Stimulated activated CD4-positive, alpha-beta T cell treated with anti-CD3 and anti-CD28 coated beads, Interleukin-1b, Interleukin-23, amount 100 ng/mL, for 1 hour (primary cell): ENCODE measurements around the gene MORN1.

Experiments used
- DNase-seq, 2 donors: peaks; one replicate each; pipeline ENCODE4 v3.0.0-alpha.2; 2020; ENCODE audit warnings: low read depth in 2 of 2

Gene MORN1

DNA sequence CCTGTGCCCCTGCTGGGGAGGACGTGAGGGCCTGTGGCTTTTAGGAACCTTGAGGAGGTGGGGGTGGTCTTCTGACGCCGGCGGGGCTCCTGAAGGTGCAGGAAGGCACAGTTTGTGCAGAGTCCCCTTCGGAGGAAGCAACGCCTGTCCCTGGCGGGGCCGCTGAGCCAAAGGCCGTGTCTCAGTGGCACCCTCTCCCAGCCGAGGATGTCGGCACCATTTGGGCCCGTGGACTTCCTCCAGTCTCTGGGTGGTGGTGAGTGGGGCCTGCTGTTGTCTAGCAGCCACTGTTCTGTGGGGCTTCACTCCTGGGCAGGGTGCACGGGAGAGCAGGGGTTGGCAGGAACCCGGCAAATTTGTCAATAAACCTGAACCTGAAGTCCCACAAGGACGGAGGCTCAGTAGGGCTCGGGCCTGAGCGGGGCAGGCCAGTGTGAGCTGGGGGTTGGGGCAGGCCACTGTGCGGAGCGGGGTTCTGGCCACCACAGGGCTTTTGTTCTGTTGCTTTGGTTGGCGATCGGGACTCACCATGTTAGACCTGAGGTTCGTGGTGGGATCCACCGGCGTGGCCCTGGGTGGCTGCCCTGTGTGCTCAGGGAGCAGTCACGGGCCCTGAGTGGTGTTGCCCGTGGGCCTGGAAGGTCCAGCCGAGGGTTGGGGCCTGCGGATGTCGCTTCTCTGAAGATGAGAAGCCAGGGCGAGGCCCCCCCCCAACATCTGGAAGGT, 98.5 kb downstream of the MORN1 start:
- DNase-seq = no peak

DNA sequence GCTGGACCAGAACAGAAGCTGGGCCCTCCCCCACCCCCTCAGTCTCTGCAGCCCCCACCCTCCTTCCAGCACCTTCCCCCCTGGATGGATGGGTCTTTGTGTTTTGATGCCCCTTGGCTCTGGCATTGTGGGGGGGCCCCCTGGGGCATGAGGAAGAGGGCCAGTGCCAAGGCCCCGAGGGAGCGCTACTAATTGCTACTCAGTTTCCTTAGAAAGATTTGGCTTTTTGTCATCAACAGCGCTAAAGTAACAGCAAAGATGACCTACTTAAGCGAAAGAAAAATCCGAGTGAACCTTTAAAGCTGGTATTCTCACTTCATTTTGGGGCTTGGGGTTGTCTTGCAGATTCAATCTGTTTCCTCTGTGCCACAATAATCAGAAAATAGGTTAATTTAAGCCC, 99.8 kb downstream of the MORN1 start:
- no peak for DNase-seq

DNA sequence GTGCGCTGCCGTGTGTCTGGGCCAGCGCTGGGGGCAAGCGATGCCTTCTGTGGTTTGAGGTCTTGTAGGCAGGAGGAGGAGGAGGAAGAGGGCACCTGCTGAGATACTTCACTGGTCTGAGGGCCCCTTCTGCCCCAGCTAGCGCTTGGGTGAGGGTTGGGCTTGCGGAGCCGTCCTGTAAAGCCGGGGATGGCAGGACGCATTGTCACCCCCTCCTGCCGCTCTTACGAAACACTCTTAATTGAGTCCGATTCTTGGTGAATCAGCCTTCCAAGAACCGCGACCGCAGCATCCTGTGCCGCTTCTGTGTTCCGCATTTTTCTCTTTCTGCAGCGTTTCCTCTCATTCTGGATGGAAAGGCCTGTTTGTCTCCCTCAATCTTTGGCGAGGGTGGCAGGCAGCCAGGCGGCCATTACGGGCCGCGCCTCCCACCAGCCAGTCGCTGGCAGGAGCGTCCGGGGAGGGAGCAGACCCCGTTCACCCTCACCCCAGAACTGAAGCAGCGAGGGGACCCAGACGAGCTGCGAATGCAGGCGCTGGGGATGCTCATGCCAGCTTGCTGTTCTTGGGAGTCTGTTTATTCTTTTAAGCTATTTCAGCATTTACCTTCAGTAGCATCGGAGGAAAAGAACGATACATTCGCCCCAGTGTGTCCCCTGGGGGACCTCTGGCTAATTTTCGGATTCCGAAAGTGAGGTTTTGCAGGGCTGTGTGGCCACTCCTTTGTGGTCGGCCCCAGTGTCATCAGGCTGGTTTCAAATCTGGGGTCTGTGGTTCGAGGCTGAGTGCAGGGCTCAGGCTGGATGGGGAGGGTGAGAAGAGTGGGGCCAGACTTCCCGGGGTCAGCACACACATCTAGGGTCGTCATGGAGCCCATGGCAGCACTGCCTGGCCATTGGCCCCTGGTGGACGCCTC, 100.5 kb downstream of the MORN1 start:
- DNase-seq = peak; percentile 45 to 47

DNA sequence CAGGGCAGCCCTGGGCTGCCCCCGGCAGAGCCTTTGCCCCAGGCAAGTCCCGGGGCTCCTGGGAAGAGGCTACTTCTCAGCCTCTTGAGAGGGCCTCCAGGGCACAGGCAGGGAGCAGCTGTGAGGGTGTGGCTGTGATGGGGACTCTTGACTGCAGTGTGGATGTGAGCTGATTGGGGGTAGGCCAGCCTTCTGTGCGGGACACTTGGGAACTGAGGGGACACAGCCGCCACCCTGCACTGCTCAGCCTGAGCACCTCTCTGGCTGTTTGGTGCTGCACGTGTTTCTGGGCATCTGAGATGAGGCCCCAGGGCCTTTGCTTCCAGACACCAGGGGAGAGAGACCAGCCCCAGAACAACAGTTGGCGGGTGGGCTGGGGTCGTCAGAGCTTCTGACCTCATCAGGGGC, 101.2 kb downstream of the MORN1 start:
- DNase-seq = no peak

DNA sequence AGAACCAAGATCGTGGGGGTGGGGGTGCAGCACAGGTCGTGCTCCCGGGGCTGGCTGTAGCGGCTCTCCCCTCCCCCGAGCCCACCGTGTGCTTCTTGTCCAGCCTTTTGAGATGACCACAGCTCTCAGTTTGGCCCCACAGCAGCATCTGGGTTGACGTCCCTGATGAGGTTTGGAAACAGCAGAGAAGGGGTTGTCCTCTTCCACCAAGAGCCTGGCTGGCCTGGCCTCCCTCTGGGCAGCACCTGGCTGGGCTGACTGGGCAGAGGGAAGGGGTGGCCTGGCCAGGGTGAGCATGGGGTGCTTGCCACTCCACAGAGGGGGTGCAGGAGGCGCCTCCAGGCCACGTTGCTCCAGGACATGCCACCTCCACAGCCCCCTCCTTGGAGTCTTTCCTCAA, 101.7 kb downstream of the MORN1 start:
- no peak for DNase-seq

DNA sequence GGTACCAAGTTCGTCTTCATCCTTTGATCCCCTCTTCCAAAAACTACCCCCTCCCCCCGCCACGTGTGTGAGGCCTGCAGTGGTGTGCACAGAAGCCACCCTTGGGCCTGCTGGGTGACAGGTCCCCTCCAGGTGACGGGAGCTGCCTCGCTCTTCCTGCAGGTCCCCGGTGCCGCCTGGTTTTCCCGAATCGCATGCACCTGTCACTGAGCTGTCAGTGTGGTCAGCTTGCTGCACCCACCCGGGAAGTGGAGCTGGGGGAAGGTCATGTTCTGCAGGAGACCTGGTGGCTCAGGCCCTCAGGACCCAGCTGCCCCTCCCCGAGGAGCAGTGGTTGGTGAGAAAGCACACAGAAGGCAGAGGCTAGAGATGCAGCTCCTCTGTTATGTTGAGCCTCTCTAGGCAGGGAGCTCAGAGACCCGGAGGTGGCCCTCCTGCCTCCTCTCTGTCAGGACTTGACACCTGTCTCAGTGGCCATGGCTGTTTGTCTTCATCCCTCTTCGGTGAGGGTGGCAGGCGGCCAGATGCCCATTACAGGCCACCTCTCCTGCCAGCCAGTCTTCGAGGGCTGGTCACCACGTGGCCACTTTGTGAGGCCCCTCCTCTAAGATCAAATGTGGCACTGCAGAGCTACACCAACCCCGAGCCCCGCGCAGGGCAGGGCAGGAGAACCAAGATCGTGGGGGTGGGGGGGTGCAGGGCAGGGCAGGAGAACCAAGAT, 102.4 kb downstream of the MORN1 start:
- no peak for DNase-seq

DNA sequence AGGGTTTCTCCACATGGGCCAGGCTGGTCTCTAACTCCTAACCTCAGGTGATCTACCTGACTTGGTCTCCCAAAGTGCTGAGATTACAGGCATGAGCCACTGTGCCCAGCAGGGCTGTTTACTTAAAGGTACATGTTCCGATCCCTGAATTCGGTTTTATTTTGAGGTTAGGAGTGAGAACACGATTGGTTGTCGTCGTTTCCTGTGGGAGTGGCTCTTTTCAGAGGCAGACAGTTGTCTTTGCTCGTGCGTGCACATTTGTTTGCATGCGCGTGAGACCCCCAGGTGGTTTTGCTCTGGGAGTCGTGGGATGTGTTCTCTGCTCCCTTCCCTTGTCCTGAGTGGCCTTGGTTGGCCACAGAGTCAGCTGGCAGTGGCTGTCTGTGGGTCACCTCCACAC, 103.0 kb downstream of the MORN1 start:
- DNase-seq = no peak

DNA sequence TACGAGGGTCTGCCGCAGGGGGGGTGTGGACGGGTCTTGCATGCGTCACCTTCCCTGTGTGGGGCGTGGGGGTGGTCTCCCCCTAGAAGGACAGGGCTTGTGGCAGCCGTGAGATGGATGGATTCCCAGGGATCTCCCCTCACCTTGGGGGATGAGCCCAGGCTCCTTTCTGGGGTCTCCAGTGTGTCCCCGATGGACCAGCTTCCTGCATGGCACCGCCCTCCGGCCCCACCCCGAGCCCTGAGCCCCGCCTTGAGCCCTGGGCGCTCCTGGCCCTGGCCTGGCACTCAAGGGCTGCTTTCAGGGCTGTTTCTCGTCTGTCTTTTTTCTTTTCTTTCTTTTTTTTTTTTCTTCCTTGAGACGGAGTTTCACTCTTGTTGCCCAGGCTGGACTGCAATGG, 103.7 kb downstream of the MORN1 start:
- DNase-seq = no peak

DNA sequence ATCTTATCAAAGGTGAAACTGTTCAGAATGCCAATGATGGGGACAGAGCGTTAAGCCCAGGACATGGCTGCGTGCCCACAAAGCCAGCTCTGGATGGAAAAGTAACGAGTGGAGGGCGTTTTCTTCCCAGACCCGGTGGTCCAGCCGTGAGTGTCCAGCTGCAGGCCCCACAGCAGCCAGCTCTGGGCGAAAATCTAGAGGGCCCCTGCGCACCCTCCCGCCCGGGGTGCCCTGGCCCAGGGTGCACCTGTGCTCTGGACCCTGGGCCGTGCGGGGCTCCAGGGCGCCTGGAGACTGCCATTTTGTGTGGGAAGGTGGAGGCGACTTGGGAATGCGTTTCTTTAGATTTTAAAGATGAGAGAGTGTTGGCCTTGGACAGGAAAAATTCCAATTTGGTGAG, 104.4 kb downstream of the MORN1 start:
- no peak for DNase-seq

DNA sequence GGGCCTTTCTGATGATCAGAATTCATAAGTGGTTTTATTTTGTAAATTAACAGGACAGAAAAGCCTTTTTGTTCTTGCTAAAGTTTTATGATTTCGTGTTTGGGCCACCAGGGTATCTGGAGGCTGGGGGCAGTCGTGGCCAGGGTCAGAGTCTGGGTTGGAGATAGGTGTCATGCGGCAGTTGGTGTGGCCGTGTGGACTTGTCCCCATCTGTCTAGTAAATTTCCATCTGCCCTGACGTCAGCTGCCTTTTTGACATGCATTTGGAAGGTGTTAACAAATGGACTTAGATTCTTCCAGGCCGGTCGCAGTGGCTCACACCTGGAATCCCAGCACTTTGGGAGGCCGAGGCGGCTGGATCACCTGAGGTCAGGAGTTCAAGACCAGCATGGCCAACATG, 106.4 kb downstream of the MORN1 start:
- DNase-seq = no peak

DNA sequence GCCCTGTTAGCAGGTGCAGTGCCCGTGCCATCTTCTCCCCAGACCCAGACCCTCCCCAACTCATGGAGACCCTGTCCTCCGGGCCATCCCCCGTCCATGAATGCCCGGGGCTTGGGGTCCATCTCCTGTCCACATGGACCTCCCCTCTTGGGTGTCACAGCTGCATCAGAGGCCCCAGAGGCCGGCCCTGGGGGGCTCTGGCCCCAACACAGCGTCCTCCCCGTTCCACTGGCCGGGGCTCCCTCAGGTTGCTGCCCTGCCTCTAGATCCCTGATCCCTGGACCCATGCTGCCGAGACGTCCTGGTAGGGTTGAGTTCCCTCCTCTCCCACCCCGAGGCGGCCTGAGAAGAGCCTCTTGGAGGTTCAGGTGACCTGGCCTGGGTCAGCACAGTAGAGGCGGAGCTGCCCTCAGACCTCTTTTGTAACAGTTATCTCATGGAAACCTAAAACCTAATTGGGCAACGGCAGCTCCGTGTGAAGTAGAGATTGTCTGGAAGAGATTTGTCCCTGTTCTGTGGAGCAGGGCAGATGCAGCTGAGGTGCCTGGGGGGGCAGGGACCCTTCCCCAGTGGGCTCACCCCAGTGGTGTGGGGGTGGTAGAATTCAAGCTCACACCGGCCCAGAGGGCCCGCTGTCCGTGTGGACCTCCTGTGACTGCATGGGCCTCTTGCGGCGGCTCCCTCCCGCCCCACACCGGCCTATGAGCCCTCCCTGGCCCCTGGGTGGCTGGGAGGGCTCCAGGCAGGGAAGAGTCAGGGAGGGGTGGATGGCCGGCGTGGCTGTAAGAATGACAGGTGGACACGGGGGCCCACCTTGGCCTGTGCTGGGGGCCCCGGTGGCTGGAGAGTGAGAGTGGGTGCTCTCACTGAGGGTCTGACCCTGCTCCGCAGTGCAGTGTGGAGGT, 107.1 kb downstream of the MORN1 start:
- no peak for DNase-seq

DNA sequence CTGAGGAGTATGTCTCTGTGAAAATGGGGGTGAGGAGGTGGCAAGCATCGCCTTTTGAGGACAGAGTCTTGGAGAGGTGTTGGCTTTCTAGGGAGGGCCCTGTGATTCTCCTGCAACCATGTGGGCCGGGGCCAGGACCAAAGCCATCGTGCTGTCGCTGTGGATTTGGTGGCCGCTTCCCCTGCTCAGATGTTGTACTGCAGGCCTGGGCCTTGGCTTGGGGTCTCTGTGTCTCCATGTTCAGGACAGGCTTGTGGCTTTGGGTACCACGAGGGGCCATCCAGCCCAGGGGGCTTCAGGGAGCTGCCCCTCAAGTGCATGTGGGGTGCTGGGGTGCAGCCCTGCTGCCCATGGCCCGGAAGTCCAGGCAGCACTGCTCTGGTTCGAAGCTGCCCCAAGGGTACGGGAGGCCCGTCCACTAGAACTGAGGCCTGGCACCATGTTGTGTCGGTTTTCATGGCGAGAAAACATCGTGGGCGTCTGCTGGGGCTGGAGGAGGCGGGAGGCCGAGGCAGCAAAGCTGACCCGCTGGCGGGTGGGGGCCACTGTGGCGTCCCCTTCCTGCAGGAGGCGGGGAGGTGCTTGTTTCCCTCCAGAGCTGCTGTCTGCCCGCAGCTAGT, 107.9 kb downstream of the MORN1 start:
- DNase-seq = no peak

DNA sequence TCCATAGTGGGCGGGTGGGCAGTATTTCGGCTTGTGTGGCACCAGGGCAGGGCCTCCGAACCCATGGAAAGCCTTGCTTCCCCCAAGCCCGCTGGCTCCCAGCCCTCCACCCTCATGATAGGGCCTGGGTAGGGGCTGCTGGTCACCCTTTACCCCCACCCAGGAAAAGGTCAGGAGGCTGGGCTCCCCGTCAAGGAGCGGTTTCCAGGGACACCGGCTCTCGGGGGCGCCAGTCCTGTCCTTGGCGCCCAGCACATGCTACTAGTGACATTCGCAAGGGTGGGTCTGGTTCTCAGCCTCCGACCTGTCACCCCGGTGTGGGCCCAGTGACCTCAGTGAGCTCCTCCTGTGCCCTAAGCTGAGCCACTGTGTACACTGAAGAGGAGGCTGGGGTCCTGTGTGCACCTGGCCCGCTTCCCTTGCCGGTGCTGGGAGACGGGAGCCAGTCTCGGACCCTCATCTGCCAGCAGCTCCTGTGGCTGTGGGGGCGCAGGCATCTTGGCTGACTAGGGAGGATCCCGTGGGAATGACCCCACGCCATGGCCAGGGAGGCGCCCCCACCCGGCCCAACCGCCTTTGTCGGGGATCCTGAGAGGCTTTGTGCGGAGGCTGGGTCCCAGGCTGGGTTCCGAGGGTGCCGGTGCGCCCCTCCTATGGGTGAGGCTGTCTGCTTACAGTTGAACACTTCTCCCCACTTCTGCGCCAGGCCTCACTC, 108.6 kb downstream of the MORN1 start:
- no peak for DNase-seq

DNA sequence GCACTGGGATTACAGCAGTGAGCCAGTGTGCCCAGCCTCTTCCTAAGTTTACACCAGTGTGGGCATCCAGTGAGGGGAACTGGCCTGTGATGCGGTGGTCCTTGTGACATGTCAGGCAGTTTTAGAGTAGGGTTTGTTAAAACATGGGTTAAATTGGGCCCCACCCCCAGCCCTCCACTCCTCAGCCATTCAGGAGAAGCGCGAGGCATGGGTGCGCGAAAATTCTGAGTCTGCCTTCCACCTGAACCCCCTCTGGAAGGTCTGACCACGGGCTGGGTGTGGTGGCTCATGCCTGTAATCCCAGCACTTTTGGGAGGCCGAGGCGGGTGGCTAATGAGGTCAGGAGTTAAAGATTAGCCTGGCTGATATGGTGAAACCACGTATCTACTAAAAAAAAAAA, 111.5 kb downstream of the MORN1 start:
- DNase-seq = no peak

DNA sequence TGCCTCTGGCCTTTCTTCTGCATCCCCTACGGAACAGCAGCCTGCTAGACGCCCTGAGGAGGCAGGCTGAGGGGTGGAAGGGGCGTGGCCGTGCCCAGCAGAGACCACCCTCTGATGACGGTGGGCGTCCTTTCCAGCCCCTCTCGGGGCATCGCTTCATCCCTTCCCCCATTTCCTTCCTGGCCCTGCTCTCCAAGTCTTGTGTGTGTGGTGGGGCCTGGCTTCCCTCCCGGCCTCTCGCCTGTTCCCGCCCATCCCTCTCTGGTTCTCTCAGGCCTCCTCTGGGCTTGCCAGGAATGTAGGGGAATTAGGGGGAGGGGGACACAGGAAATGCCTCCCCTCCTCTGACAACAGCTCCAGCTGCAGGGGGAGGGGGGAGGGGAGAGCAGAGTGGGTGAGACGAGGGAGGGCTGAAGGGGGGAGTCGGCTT, 112.1 kb downstream of the MORN1 start:
- DNase-seq = no peak

DNA sequence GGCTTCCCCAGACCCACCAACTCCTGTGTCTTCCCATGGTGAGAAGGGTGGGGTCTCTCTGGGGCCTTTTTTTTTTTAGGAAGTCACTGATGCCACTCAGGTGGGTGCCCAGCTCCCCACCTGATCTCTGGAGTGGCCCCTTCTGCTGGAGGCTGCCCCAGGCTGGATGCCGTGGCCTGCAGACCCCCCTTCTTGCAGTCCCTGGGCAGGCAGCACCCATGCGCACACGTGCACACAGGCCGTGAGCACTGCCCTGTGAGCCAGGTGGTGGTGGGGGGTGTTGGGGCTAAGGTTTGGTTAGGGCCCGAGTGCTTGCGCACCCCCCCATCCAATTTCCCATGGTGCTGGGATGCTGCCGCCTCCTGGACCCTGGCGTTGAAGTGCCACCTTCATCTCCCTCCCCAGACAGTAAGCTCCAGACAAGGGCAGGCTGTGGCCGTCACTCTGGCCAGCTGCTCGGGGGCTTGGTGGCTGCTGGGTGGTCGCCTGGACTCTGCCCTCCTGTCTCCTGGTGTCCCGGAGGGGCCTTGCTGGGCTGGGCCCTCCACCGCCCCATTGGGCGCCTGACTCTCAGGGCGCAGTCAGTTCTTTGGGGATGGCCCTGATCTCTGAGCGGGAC, 112.7 kb downstream of the MORN1 start:
- no peak for DNase-seq

DNA sequence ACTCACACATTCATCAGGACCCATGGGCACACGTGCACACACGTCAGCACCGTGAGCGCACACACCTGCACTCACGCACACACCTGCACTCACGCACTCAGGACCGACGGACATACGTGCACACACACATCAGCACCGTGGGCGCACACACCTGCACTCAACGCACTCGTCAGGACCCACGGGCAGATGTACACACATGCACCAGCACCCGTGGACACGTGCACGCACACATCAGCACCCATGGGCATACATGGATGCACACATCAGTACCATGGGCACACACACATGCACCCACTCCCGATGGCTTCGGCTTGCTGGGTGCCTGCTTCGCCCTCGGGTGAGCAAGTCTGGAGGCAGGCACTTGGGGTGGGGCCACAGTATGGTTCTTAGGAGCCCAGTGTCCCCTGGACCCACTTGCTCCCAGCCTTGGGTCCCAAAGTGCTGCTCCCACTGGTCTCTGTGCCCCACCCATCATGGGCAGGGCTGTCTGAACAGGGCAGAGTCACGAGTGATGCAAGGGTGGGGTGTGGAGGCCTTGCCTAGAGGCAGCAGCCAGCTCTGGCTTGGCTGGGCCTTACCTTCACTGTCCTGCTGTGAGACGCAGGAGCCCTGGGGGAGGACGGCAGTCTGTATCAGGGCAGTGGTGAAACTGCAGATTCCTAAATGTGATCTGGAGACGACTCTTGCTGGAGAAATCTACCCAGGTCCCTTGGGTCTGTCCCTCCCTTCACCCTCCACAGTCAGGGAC, 113.4 kb downstream of the MORN1 start:
- no peak for DNase-seq

DNA sequence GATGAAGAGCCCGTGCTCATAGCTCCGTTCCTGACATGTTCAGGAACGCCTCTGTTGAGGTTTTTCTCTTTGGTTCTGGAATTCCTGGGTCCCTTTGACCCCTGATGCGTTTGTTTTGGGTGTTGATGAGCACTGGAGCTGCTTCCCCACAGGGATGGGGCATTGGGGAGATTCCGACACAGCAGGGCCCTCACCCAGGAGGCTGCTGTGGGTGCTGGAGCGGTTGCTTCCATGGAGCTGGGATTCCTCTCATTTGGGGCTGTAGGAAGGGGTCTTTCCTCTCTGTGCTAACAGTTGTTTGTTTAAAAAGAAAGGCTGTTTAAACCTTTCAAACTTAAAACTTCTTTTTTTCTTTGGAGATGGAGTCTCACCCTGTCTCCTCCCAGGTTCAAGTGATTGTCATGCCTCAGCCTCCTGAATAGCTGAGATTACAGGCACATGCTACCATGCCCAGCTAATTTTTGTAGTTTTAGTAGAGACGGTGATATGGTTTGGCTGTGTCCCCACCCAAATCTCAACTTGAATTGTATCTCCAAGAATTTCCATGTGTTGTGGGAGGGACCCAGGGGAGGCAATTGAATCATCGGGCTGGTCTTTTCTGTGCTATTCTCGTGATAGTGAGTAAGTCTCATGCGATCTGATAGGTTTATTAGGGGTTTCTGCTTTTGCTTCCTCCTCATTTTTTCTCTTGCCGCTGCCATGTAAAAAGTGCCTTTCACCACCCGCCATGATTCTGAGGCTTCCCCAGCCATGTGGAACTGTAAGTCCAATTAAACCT, 114.4 kb downstream of the MORN1 start:
- DNase-seq = no peak
